ENCODE measurements around the gene CHCHD6.

- TF ChIP-seq EZH2 (IDR thresholded peaks at IDR 0.05; ENCODE audit: borderline replicate concordance, insufficient read depth, low read length, poor library complexity, severe bottlenecking) (no peak), REST (IDR thresholded peaks at IDR 0.05; ENCODE audit: borderline replicate concordance) (no peak), TAF1 (IDR thresholded peaks at IDR 0.05; ENCODE audit: low read depth) (no peak), SMC3 (conservative IDR thresholded peaks at IDR 0.05; ENCODE audit: poor library complexity) (no peak), EP300 (conservative IDR thresholded peaks at IDR 0.05; ENCODE audit: poor library complexity, severe bottlenecking) (no peak)
- TF ChIP-seq, protein P1, sequence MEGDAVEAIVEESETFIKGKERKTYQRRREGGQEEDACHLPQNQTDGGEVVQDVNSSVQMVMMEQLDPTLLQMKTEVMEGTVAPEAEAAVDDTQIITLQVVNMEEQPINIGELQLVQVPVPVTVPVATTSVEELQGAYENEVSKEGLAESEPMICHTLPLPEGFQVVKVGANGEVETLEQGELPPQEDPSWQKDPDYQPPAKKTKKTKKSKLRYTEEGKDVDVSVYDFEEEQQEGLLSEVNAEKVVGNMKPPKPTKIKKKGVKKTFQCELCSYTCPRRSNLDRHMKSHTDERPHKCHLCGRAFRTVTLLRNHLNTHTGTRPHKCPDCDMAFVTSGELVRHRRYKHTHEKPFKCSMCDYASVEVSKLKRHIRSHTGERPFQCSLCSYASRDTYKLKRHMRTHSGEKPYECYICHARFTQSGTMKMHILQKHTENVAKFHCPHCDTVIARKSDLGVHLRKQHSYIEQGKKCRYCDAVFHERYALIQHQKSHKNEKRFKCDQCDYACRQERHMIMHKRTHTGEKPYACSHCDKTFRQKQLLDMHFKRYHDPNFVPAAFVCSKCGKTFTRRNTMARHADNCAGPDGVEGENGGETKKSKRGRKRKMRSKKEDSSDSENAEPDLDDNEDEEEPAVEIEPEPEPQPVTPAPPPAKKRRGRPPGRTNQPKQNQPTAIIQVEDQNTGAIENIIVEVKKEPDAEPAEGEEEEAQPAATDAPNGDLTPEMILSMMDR (IDR thresholded peaks at IDR 0.05; ENCODE audit: poor library complexity, severe bottlenecking), result no peak
Observed at GRCh38 chr3:126945891-126946290, 241.9 kb downstream of the CHCHD6 start.

All from neural cell (in vitro differentiated cells).